Suppressor macrophage treated with lipopolysaccharide for 4 hours (primary cell): Measurements from ENCODE around the gene TNNI2.
"Not testable (repeated sequence)": the region's sequence is repeated elsewhere in the genome, so short reads cannot be mapped to it uniquely, and the experiment has no call there.

Experiments
- DNase-seq: peaks from one replicate; pipeline ENCODE4 v3.0.0-alpha.2; 2020

Gene TNNI2

DNA sequence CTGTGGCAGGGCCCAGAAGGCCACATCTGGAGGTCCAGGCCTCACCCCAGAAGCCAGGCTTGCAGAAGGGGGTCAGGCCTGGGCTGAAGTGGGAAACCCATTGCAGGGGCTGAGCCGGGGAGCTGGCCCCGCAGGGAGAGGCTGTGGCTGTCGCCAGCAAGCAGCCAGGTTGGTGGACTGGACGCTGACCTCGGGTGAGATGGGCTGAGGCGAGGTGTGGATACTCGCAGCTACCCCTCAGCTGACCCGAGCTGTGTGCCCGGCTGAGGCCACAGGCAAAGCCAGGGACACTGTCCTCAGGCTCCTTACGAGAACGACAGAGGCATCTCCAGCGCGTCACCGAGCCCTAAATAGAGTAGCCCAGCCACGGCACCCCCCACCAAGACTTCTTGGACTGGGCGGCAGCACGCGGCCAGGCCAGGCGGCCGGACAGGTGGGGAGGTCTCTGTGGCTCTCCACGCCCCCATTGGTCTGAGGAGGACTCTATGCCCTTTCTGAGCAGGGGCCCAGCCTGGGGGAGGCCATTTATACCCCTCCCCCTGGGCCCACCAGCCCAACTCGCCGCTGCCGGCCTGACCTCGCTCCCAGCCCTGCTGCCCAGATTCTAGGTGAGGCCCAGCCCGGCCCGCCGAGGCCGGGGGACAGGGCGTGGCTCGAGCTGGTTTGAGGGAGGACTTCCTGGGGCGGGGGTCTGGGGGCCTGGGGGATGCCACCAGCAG, at the start of gene TNNI2:
Gene TNNI2, plus strand, starts transcription at position 556 of the 719 bp plus-strand sequence. CDS start 716 bp downstream, outside the sequence.
- no peak for DNase-seq

DNA sequence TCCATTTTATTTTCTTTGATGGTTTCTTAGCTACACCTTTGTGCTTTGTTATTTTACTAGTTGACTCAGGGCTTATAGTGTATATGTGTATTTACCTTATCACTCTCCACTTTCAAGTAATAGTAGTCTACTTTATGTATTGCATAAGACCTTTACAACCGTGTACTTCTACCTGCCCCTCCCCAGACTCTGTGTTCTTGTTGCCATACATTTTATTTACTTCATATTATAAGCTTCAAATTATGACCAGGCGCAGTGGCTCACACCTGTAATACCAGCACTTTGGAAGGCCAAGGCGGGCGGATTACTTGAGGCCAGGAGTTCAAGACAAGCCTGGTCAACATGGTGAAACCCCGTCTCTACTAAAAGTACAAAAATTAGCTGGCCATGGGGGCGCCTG, 46.9 kb upstream of the TNNI2 start:
- no peak for DNase-seq

DNA sequence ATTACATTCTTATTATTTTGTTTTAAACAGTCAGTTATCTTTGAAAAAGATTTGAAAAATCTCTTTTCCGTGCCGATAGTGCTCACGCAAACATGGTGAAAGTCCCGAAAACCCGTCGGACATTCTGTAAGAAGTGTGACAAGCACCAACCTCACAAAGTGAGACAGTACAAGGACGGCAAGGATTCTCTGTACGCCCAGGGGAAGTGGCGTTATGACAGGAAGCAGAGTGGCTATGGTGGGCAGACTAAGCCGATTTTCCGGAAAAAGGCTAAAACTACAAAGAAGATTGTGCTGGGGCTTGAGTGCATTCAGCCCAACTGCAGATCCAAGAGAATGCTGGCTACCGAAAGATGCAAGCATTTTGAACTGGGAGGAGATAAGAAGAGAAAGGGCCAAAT, 46.3 kb upstream of the TNNI2 start:
- no peak for DNase-seq

DNA sequence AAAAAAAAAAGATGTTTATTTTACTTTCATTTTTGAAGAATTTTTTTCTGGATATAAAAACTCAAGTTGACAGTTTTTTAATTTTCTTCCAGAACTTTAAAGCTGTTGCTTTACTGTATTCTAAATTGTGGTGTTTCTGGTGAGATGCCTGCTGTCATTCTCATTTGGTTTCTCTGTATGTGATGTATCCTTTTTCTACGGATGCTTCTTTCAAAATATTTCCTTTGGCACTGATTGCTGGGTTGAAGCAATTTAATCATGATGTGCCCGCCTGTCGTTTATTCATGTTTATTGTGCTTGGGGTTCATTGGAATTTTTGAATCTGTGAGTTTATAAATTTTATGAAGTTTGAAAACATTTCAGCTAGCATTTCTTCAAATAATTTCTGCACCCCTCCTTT, 45.7 kb upstream of the TNNI2 start:
- DNase-seq, result no peak

DNA sequence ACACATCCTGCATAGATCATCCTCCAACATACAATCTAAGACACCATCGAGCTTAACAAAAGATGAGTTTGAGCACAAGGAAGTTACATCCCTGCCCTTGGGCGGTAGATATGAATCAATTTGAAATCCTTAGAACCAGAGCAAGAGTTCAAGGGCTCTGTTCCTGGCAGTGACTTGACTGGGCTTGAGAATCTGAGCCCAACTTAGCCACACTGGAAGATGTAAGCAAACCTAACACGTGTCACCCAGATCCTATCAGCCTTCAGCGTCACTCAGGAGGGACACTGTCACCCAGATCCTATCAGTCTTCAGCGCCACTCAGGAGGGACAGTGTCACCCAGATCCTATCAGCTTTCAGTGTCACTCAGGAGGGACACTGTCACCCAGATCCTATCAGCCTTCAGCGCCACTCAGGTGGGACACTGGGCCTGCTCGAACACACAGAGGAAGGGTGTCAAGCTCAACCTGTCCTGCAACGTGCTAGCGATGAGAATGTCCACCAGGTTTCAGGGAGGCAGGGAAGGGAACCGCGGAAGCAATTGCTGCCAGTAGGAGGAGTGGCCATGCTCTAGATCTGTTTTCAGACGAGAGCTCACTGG, 42.3 kb upstream of the TNNI2 start:
- no peak for DNase-seq

DNA sequence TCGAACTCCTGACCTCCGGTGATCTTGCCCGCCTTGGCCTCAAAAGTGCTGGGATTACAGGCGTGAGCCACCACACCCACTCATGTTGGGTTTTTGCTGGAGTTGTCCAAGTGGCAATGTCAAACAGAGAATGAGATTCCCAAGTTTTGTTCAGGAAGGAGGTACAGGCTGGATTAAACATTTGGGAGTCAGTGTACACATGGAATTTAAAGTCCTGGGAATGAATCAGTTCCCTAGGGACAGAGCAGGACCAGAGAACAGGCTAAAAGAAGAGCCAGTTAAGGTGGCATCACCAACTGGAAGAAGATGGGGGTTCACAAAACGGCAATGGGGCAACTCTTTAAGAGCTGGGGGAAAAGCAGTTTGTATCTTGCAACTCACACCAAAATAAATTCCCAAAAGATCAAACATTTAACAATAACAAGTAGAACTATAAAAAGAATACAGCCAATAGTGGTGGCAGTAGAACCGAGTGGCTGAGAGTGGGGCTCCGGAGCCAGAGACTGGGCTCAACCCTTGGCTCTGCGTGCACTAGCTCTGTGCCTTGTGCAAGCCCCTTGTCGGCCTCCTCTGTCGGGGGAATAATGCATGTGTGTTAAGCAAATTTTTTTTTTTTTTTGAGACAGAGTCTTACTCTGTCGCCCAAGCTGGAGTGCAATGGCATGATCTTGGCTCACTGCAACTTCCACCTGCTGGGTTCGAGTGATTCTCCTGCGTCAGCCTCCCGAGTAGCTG, 41.2 kb upstream of the TNNI2 start:
- DNase-seq, result no peak

DNA sequence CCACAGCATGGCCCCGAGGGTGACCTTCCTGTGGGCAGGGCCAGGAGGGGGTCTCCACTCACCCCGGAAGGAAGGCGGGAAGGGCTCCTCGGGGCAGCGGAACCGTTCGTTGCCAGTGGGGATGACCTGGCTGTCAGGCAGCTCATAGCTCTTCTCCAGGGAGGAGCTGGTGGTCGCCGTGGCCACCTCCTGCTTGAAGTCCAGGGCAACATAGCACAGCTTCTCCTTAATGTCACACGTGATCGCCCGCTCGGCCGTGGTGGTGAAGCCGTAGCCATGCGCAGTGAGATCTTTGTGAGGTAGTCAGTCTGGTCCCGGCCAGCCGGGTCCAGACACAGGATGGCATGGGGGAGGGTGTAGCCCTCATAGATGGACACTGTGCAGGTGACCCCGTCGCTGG, 35.5 kb upstream of the TNNI2 start:
- no peak for DNase-seq

DNA sequence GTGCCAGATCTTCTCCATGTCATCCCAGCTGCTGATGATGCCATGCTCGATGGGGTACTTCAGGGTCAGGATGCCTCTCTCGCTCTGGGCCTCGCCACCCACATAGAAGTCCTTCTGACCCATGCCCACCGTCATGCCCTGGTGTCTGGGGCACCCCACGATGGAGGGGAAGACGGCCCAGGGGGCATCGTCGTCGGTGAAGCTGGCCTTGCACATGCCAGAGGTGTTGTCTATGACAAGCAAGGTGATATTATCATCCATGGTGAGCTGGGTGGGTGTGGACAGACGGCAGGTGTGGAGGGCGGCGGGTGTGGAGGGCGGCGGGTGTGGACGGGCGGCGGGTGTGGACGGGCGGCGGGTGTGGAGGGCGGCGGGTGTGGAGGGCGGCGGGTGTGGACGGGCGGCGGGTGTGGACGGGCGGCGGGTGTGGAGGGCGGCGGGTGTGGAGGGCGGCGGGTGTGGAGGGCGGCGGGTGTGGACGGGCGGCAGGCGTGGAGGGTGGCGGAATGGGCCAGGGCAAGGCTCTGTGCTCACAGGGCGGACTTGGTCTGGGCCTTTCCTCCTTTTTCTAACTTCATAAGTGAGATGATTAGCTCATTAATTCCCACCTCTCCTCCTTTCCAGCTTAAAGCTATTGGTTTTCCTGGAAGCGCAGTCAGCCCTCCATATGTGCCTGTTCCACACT, 34.8 kb upstream of the TNNI2 start:
- not testable (repeated sequence) for DNase-seq

DNA sequence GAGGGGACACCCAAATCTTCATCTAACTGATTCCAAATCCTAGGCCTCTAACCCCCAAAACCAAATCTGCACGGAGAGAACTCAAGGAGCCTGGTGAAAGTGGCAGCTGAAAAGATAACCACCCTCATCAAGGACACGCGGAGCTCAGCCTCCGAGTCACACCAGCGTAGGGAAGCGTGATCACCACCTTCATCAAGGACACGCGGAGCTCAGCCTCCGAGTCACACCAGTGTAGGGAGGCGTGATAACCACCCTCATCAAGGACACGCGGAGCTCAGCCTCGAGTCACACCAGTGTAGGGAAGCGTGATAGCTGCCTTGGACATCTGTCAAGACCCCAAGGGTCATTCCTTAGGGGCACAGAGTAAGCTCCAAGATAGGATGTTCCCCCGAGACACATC, 33.3 kb upstream of the TNNI2 start:
- DNase-seq, result no peak

DNA sequence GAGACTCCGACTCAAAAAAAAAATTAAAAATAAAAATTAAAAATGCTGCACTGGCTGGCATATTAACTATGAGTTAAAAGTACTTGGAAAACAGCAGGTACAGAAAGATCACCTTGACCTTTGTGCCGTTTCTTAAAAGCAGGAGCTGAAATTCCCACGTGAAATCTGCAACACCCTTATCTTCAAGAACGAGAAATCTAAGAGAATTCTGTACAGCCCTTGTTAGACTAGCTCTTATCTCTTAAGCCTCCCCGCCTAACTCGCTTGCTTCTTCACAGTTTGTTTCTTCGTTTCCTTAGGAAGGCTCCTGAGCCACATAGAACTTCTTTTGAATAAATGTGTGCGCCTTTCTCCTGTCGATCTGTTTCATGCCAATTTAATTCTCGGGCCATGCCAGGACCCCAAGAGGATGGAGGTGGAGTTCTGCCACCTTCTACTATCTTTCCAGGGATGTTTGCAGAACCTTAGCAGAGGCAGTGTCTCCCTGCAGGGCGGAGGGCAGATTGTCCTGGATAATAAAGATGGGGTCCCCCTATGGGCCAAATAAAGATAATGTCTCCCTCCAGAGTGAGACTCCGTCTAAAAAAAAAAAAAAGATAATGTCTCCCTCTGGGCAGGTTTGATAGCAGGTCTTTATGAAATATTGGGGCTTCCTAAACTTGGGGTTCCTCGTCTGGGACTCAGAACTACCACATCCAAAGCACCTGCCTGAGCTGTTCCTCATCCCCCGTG, 31.4 kb upstream of the TNNI2 start:
- DNase-seq, result no peak

DNA sequence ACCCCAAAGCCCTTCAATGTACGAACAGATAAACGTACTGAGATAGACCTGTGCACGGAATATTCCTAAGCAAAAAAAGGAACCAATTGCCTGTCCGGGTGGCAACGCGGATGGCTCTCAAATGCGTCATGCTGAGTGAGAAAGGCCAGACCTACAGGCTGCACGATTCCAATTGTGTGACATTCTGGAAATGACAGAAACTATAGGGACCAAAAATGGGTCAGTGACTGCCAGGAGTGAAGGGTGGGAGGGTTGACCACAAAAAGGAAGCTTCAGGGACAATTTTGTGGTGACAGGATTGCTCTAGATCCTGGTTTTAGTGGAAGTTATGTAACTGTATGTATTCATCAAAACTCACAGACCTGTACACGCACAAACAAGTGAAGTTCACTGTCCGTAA, 28.0 kb upstream of the TNNI2 start:
- peak; percentile 88 for DNase-seq

DNA sequence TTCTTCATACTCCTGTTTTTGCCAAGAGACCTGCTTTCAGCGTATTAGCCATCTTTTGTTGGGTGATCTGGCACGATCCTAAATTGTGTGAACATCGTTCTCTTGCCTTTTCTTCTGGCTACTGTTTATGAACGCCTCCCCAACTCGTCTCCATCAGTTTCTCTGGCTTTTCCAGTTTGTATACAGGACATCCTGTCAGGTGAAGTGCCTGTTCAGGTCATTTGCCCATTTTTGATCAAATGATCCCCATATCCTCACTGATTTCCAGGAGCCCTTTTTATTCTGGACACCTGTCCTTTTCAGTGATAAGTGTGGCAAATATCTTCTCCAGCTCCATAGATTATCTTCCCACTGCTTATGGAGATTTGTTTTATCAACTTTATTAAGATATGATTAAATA, 26.5 kb upstream of the TNNI2 start:
- no peak for DNase-seq

DNA sequence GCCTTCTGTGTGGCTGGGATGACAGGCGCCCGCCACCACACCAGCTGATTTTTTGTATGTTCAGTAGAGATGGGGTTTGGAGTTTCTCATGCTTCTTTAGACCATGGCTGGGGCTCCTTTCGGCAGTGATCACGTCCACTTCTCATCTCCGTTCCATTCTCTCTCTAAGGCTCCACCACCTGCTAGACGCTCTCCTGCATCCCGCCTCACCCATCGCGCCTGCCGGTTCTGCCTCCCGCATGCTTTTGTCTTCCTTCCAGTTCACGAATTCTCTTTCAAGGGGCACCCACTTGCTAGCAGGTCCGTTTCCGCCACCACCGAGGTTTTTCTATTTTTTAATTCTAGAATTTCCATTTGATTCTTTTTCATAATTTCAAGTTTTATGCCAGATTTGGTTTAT, 26.0 kb upstream of the TNNI2 start:
- DNase-seq, result no peak

DNA sequence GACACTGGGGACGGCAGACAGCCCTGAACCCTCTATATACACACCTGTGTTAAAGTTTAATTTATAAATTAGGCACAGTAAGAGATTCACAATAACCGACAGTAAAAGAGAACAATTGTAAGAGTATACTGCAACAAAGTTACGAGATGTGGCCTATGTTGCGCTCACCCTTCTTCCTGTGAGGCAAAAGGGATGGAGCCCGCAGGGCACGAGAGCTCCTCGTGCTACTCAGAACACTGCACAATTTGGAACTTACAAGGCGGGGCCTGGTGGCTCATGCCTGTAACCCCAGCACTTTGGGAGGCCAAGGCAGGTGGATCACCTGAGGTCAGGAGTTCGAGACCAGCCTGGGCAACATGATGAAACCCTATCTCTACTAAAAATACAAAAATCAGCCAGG, 25.4 kb upstream of the TNNI2 start:
- DNase-seq, result not testable (repeated sequence)

DNA sequence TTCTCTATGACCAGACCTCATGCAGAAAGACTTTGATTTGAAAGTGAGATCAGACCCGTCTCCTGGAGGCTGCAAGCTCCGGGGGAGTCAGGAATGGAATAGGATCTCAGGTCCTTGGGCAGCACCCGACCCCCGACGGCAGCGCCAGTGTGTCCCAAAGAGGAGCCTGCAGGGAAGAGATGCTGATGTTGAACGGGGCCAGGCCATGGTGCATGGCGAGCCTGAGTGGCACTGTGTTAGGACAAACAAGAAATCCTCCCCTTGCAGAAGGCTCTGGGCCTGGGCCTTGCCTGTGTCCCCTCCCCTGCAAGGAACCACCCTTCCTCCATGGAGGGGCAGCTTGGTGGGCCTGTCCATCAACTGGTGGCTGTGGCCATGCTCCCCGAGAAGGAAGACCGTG, 24.1 kb upstream of the TNNI2 start:
- no peak for DNase-seq

DNA sequence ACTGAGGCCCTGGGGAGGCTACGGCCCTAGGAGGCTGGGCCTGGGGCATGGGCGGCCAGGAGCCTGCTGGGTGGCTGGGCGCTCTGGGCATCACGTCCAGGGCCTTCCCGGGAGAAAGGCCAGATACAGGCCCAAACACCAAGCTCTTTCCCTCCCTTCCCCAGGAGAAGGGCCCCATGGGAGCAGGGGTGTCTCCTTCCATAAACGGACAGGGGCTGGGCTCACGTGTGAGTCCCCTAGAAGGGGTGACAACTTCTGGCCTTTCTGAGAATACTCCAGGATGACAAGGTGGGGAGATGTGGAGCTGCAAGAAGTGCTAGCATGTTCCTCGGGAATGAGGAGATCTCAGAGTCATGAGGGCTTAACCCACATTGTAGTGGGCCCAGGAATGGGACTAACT, 23.5 kb upstream of the TNNI2 start:
- DNase-seq, result no peak

DNA sequence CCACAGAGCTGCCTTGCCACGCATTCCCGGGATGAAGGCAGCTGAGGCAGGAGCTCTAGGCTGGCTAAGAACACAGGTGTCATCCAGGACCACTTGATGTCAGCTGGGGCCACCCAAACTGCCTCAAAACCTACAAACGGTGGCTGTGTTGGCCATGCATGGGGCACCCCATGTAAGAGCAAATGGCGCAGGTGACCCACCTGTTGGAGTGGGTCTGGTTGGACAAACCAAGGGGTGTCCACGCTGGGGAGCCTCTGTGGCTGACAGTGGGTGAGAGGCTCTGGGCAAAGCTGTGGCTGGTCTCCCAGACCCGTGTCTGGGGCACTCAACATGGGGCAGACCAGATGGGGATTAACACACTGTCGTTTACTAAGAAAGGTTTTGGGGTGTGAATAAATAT, 23.0 kb upstream of the TNNI2 start:
- DNase-seq, result no peak

DNA sequence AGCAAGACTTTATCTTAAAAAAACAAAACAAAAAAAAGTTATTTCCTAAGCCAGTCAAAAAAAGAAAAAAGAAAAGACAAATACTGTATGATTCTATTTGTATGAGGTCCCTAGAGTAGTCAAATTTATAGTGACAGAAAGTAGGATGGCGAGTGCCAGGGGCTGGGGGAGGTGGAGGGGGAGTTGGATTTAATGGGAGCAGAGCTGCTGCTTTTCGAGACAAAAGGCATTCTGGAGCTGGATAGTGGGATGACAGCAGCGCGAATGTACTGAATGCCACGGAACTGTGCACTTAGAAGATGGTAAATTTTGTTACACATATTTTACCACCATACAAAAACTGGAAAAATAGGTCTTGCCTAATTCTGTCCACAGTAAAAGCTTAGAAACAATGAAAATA, 21.8 kb upstream of the TNNI2 start:
- no peak for DNase-seq

DNA sequence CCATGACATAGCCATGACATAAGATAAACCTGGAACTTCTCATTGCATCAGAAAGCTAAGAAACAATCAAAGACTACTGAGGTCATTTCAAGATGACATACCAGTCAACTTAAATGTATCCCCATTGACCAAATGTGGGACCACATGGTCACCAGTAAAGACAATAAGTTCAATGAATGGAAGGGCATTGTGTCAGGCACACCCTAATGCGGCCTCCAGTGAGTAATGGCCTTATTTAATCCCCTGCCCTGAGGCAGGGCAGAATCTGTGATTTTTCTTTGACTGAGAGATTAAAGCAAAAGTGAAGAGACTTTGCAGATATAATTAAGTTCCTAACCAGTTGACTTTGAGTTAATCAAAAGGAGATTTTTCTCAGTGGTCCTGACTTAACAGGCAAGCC, 21.3 kb upstream of the TNNI2 start:
- DNase-seq, result no peak

DNA sequence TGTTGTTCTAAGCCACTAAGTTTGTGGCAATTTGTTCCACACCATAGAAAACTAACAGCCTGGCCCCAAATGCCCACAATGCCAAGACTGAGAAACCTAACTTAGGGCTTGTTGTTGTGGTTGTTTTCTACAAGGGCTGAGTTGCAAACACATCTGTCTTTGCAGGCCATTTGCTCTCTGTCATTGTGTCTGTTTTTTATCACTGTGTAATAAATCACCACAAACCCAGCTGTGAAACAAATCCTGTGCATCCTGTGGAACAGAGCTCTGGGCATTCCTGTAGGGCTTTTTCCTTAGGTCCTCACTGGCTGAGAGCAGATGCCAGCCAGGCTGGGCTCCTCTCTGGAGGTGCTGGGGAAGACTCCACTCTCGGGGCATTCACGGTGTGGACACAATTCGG, 19.7 kb upstream of the TNNI2 start:
- DNase-seq, result no peak

DNA sequence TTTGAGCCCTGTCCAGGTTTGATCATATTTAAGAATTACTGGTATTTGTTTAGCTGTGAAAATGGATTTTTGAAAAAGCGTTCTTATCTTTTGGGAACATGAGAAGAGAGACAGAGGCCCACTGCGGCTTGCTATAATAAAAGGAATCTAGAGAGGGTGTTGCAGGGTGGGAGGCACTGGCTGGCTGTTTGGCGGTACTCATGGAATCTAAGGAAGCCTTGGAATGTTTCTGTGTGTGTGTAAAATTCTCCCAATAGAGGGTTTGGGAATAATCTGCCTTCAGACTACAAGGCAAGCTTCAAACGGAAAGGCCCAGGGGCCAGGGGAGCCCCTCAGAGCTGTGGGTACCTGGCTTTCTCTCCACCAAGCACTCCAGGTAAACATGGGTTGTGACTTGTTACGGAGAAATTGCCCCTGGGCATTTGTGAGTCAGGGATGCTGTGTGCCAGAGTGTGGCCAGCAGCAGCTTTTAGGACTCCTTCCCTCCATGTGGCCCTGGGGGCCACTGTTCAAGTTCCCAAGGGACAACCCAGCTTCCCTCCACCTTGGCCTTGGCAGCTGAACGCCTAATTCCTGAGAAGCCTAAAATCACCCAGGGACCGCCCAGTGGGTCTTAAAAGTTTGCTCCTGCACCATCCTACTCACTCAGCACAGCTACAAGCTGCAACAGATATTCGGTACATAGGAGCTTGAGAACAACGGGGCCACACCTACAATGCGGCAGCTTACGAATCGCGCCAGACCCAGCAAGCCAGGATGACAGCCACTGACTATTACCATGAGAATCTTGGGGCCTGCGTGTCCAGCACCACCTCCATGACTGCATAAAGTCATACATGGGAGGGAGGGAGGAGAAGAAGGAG, 18.1 kb upstream of the TNNI2 start:
- no peak for DNase-seq

DNA sequence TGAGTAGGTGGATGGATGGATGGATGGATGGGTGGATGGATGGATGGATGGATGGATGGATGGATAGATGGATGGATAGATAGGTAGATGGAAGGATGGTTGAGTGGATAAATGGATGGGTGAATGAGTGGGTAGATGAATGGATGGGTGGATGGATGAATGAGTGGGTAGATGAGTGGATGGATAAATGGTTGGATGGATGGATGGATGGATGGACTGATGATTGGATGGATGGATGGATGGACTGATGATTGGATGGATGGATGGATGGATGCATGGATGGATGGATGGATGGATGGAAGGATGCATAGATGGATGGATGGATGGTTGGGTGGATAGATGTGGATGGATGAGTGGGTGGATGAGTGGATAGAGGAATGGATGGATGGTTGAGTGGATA, 17.2 kb upstream of the TNNI2 start:
- no peak for DNase-seq
